ENCODE results near the gene DKKL1.

- no peak for TF ChIP-seq FOSL1 (IDR thresholded peaks at IDR 0.05; ENCODE audit: low read depth)
- TF ChIP-seq, protein P1, sequence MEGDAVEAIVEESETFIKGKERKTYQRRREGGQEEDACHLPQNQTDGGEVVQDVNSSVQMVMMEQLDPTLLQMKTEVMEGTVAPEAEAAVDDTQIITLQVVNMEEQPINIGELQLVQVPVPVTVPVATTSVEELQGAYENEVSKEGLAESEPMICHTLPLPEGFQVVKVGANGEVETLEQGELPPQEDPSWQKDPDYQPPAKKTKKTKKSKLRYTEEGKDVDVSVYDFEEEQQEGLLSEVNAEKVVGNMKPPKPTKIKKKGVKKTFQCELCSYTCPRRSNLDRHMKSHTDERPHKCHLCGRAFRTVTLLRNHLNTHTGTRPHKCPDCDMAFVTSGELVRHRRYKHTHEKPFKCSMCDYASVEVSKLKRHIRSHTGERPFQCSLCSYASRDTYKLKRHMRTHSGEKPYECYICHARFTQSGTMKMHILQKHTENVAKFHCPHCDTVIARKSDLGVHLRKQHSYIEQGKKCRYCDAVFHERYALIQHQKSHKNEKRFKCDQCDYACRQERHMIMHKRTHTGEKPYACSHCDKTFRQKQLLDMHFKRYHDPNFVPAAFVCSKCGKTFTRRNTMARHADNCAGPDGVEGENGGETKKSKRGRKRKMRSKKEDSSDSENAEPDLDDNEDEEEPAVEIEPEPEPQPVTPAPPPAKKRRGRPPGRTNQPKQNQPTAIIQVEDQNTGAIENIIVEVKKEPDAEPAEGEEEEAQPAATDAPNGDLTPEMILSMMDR (IDR thresholded peaks at IDR 0.05 in 2 of 3, conservative IDR thresholded peaks at IDR 0.05 in 1 of 3; ENCODE audit: borderline replicate concordance in 1 of 3, insufficient read depth in 1 of 3, low read depth in 2 of 3, low read length in 2 of 3) = no peak
- TF ChIP-seq RAD21 (IDR thresholded peaks at IDR 0.05; ENCODE audit: low read depth) = no peak
- no peak for TF ChIP-seq ZFX (IDR thresholded peaks at IDR 0.05)
- no peak for TF ChIP-seq SP1 (IDR thresholded peaks at IDR 0.05; ENCODE audit: low read depth)
- no peak for TF ChIP-seq EZH2phosphoT487 (IDR thresholded peaks at IDR 0.05; ENCODE audit: borderline replicate concordance)
These were observed 26.7 kb downstream of the DKKL1 start for GRCh38 chr19:49390131-49390928.
